T-cell (primary cell): ENCODE measurements around the gene ATRNL1. TPM values are rescaled to one million over a fixed set of nuclear protein-coding genes. Genes with fewer than 3 reads are reported as not detected.

ENCODE experiments used
- ATAC-seq, 4 experiments: fragments of 200-7000 bp in 3 of 4; fragments of 150-1000 bp in 1 of 4; cut with Tn5 transposase; replicated peaks in 1 of 4; 1 replicate in 3 of 4; 2 replicates in 1 of 4; pipeline ENCODE4 v1.10.0; 2021; ENCODE audit warnings: moderate library complexity in 3 of 4, mild to moderate bottlenecking in 2 of 4, moderate number of reproducible peaks in 1 of 4
- CTCF ChIA-PET, 2 donors: fragments of 300-600 bp; sonication (Branson Sonifier 250); formaldehyde crosslinking; loops; one replicate each; lab custom pipeline; 2022; ENCODE audit warnings: antibody characterized with exemption in 2 of 2; lab: Charles Lee
- POLR2A ChIA-PET, 2 donors: fragments of 300-600 bp; sonication (Branson Sonifier 250); formaldehyde crosslinking; loops; one replicate each; lab custom pipeline; 2022; ENCODE audit warnings: antibody characterized with exemption in 2 of 2; lab: Charles Lee
- DNase-seq, 35 experiments: peaks; one replicate each; pipeline versions ENCODE4 v3.0.0 to v3.0.0-alpha.2; 2013 to 2023
- H3K27ac ChIP-seq: one replicate; pipeline ENCODE4 v1.5.1; 2013; ENCODE audit warnings: low read length
- H3K27me3 ChIP-seq, 2 experiments: replicated peaks in 1 of 2; 1 replicate in 1 of 2; 2 replicates in 1 of 2; pipeline versions ENCODE4 v1.6.1 to v1.7.0; 2013; ENCODE audit warnings: low read length in 1 of 2, mixed read lengths in 1 of 2; ENCODE audit not compliant: control insufficient read depth in 2 of 2, insufficient read depth in 2 of 2; ENCODE audit errors: extremely low read depth in 1 of 2
- H3K36me3 ChIP-seq, 2 donors: 1 replicate in 1 of 2; 2 replicates in 1 of 2; pipeline versions ENCODE4 v1.6.1 to v1.7.0; 2013; ENCODE audit warnings: low read length in 1 of 2; ENCODE audit not compliant: control insufficient read depth in 2 of 2, insufficient read depth in 1 of 2; ENCODE audit errors: extremely low read depth in 1 of 2
- H3K4me1 ChIP-seq, 2 experiments: 1 replicate in 1 of 2; 2 replicates in 1 of 2; pipeline versions ENCODE4 v1.6.1 to v1.7.0; 2013; ENCODE audit warnings: low read length in 2 of 2, mixed read lengths in 1 of 2; ENCODE audit not compliant: insufficient read depth in 2 of 2, control insufficient read depth in 1 of 2; ENCODE audit errors: extremely low read depth in 1 of 2
- H3K4me3 ChIP-seq, 2 donors: 1 replicate in 1 of 2; 2 replicates in 1 of 2; pipeline versions ENCODE4 v1.5.1 to v1.7.0; 2013; ENCODE audit warnings: mild to moderate bottlenecking in 2 of 2, low read length in 1 of 2, moderate library complexity in 1 of 2; ENCODE audit not compliant: control insufficient read depth in 1 of 2; ENCODE audit errors: extremely low read depth in 1 of 2
- H3K9me3 ChIP-seq: 2 replicates; pipeline ENCODE4 v1.7.0; 2013
- H3K27ac Mint-ChIP-seq, 2 donors: one replicate each; pipeline ENCODE4 v1.8.0; 2020 to 2021; ENCODE audit warnings: mild to moderate bottlenecking in 2 of 2, mixed read lengths in 2 of 2
- H3K27me3 Mint-ChIP-seq, 2 donors: one replicate each; pipeline ENCODE4 v1.8.0; 2021 to 2022; ENCODE audit warnings: mixed read lengths in 2 of 2
- H3K36me3 Mint-ChIP-seq: one replicate; pipeline ENCODE4 v1.8.0; 2021; ENCODE audit warnings: mixed read lengths
- H3K4me1 Mint-ChIP-seq, 3 donors: one replicate each; pipeline ENCODE4 v1.8.0; 2020 to 2022; ENCODE audit warnings: mixed read lengths in 3 of 3, mild to moderate bottlenecking in 1 of 3
- H3K4me3 Mint-ChIP-seq, 3 donors: one replicate each; pipeline ENCODE4 v1.8.0; 2020 to 2022; ENCODE audit warnings: mild to moderate bottlenecking in 3 of 3, mixed read lengths in 3 of 3, moderate library complexity in 3 of 3
- H3K9me3 Mint-ChIP-seq, 3 donors: one replicate each; pipeline ENCODE4 v1.8.0; 2020 to 2022; ENCODE audit warnings: mixed read lengths in 3 of 3
- WGBS: methylation state at CpG from one replicate; pipeline ENCODE4 v1.1.5; 2013; ENCODE audit warnings: missing lambda C conversion rate; ENCODE audit not compliant: insufficient coverage; 5-methylcytosine and 5-hydroxymethylcytosine counted together
- total RNA-seq, 35 experiments: library from RNA in 6 of 35; stranded (reverse) in 6 of 35; fragments of 120-200 nt in 1 of 35; gene quantifications; one replicate each; pipeline versions ENCODE4 v1.2.1 to v1.2.4 and lab custom pipeline; 2013 to 2026

Gene ATRNL1
- total RNA-seq, 5 donors from 2014 or later (not counting 1 experiment from before 2014, with no cell fraction given) = 0.18 to 0.35 (median 0.20) TPM; not detected in 2

GRCh38 chr10:115082506-115082905 lies 10.7 kb upstream of the ATRNL1 start:
- Histone ChIP-seq H3K9me3 (no peaks in the 10 kb centered on the region), H3K27me3 (peaks cover 0 to 3% of the 10 kb centered on the region in 2 experiments), H3K27ac (no peak overlapping the region), H3K4me1 (no peaks in the 10 kb centered on the region), H3K4me3 (no peak overlapping the region), H3K36me3 (no peaks in the 10 kb centered on the region)
- no peak for ATAC-seq
- Mint-ChIP-seq H3K4me1 (no peaks in the 10 kb centered on the region), H3K27me3 (peaks cover 15 to 34% of the 10 kb centered on the region in 2 donors), H3K4me3 (no peak overlapping the region), H3K36me3 (no peaks in the 10 kb centered on the region), H3K27ac (no peak overlapping the region), H3K9me3 (peaks cover 8 to 11% (median 9%) of the 10 kb centered on the region in 3 donors)
- CTCF ChIA-PET = no interaction called here
- WGBS = 25% methylated on average over 1 of the region's 2 CpGs
- DNase-seq = no peak
- POLR2A ChIA-PET = no interaction called here

GRCh38 chr10:115084277-115084850 lies 8.8 kb upstream of the ATRNL1 start:
- ATAC-seq (no peak), DNase-seq (no peak)
- Mint-ChIP-seq H3K4me3 (no peak overlapping the region), H3K4me1 (no peaks in the 10 kb centered on the region), H3K27ac (no peak overlapping the region), H3K9me3 (peaks cover 5 to 9% (median 7%) of the 10 kb centered on the region in 3 donors), H3K36me3 (no peaks in the 10 kb centered on the region), H3K27me3 (peaks cover 17 to 28% of the 10 kb centered on the region in 2 donors)
- ChIA-PET POLR2A (interaction anchor here in 1 of 2 donors (0.5 kb wide), 1 partner anchor 1534 kb away, joined by 6 read pairs; no protein-coding TSS in a partner anchor), CTCF (no interaction called here)
- Histone ChIP-seq H3K36me3 (no peaks in the 10 kb centered on the region), H3K9me3 (peaks cover 2% of the 10 kb centered on the region), H3K4me3 (no peak overlapping the region), H3K27ac (no peak overlapping the region), H3K27me3 (peaks cover 3% of the 10 kb centered on the region in 2 experiments), H3K4me1 (no peaks in the 10 kb centered on the region)
- WGBS = 100% methylated on average over 1 of the region's 5 CpGs

DNA sequence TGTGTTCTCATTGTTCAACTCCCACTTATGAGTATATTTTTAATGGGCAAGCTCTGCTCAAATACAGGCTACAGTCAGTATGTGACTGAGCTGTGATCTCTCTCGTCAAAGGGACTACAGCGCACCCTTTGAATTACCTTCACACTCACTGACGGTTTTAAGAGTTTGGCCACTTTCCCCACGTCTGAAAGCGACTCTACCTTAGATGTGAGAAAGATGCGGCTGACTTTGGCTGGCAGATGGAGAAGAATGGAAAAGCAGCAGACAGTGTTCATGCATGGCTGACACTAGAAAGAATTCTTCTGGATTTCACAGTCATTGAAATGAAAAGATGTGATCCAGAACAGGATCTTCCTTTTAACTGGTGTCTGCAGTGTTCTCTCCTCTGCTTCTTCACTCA lies 2.0 kb upstream of the ATRNL1 start:
- CTCF ChIA-PET = interaction anchor here in 1 of 2 donors (0.9 kb wide), 1 partner anchor 8 kb away, joined by 3 read pairs; no protein-coding TSS in a partner anchor
- DNase-seq = no peak
- Mint-ChIP-seq H3K27me3 (peaks cover 45 to 47% of the 10 kb centered on the region in 2 donors), H3K9me3 (peaks cover 0 to 7% (median 4%) of the 10 kb centered on the region in 3 donors), H3K4me3 (peak overlapping the region in 1 of 3 donors; percentile 85), H3K27ac (no peak overlapping the region), H3K36me3 (no peaks in the 10 kb centered on the region), H3K4me1 (peaks cover 11 to 19% (median 14%) of the 10 kb centered on the region in 3 donors)
- ATAC-seq = no peak
- Histone ChIP-seq H3K27me3 (peaks cover 14% of the 10 kb centered on the region in 2 experiments), H3K36me3 (no peaks in the 10 kb centered on the region), H3K4me1 (peaks cover 0 to 8% of the 10 kb centered on the region in 2 experiments), H3K27ac (no peak overlapping the region), H3K9me3 (peaks cover 2% of the 10 kb centered on the region), H3K4me3 (no peak overlapping the region)
- WGBS = no CpG with 5 or more reads among the region's 6 CpGs
- POLR2A ChIA-PET = no interaction called here

GRCh38 chr10:115092258-115092554 lies 959 bp upstream of the ATRNL1 start:
- peaks cover 45 to 46% of the 10 kb centered on the region in 2 donors for H3K27me3 Mint-ChIP-seq
- H3K36me3 Mint-ChIP-seq = no peaks in the 10 kb centered on the region

DNA sequence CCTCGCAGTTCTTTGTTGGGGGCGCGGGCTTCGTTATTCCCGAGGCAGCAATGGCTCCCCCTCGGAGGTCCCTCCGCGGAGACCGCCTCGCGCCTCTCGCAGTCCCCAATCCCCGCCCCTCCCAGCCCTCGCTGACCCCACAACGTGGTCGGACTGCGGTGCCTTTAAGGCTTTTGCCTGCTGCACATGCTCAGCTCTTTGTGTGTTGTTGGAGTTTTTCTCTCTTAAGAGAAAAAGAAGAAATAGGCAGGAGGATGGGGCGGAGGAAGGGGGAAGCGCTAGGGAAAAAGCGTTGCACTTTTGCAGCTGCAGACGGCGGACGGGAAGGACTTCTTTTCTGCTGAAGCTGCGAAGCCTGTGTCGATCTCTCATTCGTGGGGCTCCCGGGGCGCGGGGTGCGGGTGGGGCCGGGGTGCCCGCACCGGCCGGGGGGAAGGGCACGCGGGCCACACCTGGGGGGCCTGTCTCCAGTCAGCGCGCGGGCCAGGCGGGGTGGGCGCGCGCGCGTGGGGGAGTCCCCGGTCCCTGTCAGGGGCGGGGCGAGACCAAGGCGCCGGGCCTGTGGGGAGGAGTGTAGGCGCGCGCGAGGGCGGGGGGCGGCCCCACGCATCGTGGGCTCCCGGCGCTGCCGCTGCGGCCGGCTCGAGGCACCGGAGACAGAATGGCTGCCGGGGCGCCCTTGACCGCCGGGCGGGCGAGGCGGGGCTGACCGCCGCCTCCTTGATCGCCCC lies 445 bp upstream of the ATRNL1 start:
- Mint-ChIP-seq H3K4me1 (peaks cover 11 to 19% (median 14%) of the 10 kb centered on the region in 3 donors), H3K27ac (no peak overlapping the region), H3K36me3 (no peaks in the 10 kb centered on the region), H3K9me3 (no peaks in the 10 kb centered on the region), H3K4me3 (peak overlapping the region; percentile 68 to 85 (median 79)), H3K27me3 (peaks cover 45 to 46% of the 10 kb centered on the region in 2 donors)
- H3K27me3 ChIP-seq = peaks cover 14 to 19% of the 10 kb centered on the region in 2 experiments
- CTCF ChIA-PET = no interaction called here
- H3K4me1 ChIP-seq = peaks cover 0 to 8% of the 10 kb centered on the region in 2 experiments
- WGBS = 1% methylated on average over 55 of the region's 75 CpGs
- peak overlapping the region; percentile 9 to 57 for H3K4me3 ChIP-seq
- POLR2A ChIA-PET = no interaction called here
- ATAC-seq (peak; percentile 65 to 89 (median 70)), DNase-seq (peak in 9 of 35 experiments; percentile 0 to 20 (median 9))
- H3K27ac ChIP-seq = no peak overlapping the region
- H3K9me3 ChIP-seq = peaks cover 2% of the 10 kb centered on the region
- H3K36me3 ChIP-seq = no peaks in the 10 kb centered on the region

More at GRCh38 chr10:115092258-115092554, 959 bp upstream of the ATRNL1 start:
- no peaks in the 10 kb centered on the region for H3K36me3 ChIP-seq
- H3K4me1 Mint-ChIP-seq = peaks cover 11 to 19% (median 14%) of the 10 kb centered on the region in 3 donors
- H3K27me3 ChIP-seq = peaks cover 14 to 17% of the 10 kb centered on the region in 2 experiments
- DNase-seq = no peak
- peaks cover 2% of the 10 kb centered on the region for H3K9me3 ChIP-seq
- H3K9me3 Mint-ChIP-seq = peaks cover 0 to 3% (median 3%) of the 10 kb centered on the region in 3 donors
- ATAC-seq = no peak
- WGBS = 0% methylated on average over 6 of the region's 10 CpGs
- ChIA-PET CTCF (no interaction called here), POLR2A (no interaction called here)
- H3K27ac Mint-ChIP-seq = no peak overlapping the region
- H3K4me3 Mint-ChIP-seq = peak overlapping the region; percentile 68 to 85 (median 79)
- peak overlapping the region; percentile 9 to 49 for H3K4me3 ChIP-seq
- H3K27ac ChIP-seq = no peak overlapping the region
- H3K4me1 ChIP-seq = peaks cover 0 to 8% of the 10 kb centered on the region in 2 experiments

DNA sequence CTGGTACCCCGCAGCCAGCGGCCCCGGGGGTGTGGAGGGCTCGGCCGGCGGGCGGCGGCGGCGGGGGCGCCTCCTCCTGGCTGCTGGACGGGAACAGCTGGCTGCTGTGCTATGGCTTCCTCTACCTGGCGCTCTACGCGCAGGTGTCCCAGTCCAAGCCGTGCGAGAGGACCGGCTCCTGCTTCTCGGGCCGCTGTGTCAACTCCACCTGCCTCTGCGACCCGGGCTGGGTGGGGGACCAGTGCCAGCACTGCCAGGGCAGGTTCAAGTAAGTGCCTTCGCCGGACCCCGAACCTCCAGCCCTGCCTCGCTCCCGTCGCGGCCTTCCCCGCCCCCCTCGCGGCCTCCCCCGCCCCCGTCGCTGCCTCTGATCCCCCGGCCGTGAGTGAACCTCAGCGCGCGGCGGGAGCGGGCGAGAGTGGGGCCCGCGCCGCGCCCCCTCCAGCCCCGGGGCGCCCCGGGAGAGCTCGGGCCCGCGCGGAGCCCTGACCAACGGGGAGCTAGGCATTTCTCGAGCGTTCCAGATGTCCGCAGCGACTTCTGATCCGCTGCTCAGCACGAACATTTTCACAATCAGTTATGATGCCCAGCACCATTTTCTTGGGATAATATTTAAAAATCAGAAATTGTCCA lies 727 bp downstream of the ATRNL1 start:
- Histone ChIP-seq H3K36me3 (no peaks in the 10 kb centered on the region), H3K4me3 (peak overlapping the region; percentile 31 to 57), H3K27me3 (peaks cover 13 to 20% of the 10 kb centered on the region in 2 experiments), H3K4me1 (peaks cover 0 to 8% of the 10 kb centered on the region in 2 experiments), H3K9me3 (no peaks in the 10 kb centered on the region), H3K27ac (no peak overlapping the region)
- Mint-ChIP-seq H3K27me3 (peaks cover 45 to 46% of the 10 kb centered on the region in 2 donors), H3K4me1 (peaks cover 11 to 19% (median 14%) of the 10 kb centered on the region in 3 donors), H3K36me3 (no peaks in the 10 kb centered on the region), H3K9me3 (no peaks in the 10 kb centered on the region), H3K27ac (no peak overlapping the region), H3K4me3 (peak overlapping the region; percentile 45 to 74 (median 69))
- peak in 4 of 35 experiments; percentile 0 to 2 (median 2) for DNase-seq
- ChIA-PET POLR2A (no interaction called here), CTCF (interaction anchor here in 1 of 2 donors (0.6 kb wide), 1 partner anchor 28 kb away, joined by 3 read pairs; no protein-coding TSS in a partner anchor)
- WGBS = 4% methylated on average over 55 of the region's 61 CpGs
- peak in 3 of 4 experiments; percentile 17 to 50 (median 36) for ATAC-seq
